ENCODE results near the gene OPN5.

Gene OPN5

GRCh38 chr6:47836046-47836445, 54.2 kb downstream of the OPN5 start:
- no peak overlapping the region for H2AFZ ChIP-seq (ENCODE audit: low read length)
- no peaks in the 10 kb centered on the region for H3K79me2 ChIP-seq (ENCODE audit: low read length)
- H3K4me2 ChIP-seq (ENCODE audit: low read depth, low read length), result no peak overlapping the region
- no peak overlapping the region for H3K4me3 ChIP-seq (ENCODE audit: low read length)
- H3K27ac ChIP-seq (ENCODE audit: low read length), result no peak overlapping the region
- H3K9me2 ChIP-seq (replicated peaks; ENCODE audit: insufficient read depth, low read length), result no peaks in the 10 kb centered on the region
- H3K27me3 ChIP-seq (replicated peaks; ENCODE audit: insufficient read depth, low read length), result no peaks in the 10 kb centered on the region
- H3K4me1 ChIP-seq (ENCODE audit: low read length), result no peaks in the 10 kb centered on the region
- no peak for TF ChIP-seq EZH2phosphoT487 (IDR thresholded peaks at IDR 0.05; ENCODE audit: low read length)
- TF ChIP-seq EZH2 (optimal IDR thresholded peaks at IDR 0.05; ENCODE audit: low read depth, low read length), result no peak
- no peak for TF ChIP-seq CTCF (IDR thresholded peaks at IDR 0.05; ENCODE audit: low read length)
- no peaks in the 10 kb centered on the region for H3F3A ChIP-seq (ENCODE audit: insufficient read depth, low read length)
- H4K20me1 ChIP-seq (ENCODE audit: insufficient read depth, low read length), result no peaks in the 10 kb centered on the region
- no peak overlapping the region for H3K9ac ChIP-seq (ENCODE audit: low read length)
- DNase-seq, result no peak
- no peaks in the 10 kb centered on the region for H3K36me3 ChIP-seq (replicated peaks; ENCODE audit: insufficient read depth, low read length)
- no peaks in the 10 kb centered on the region for H3K9me3 ChIP-seq (replicated peaks; ENCODE audit: insufficient read depth, low read length)

- no peak for DNase-seq
- H3K4me3 ChIP-seq (ENCODE audit: low read length), result no peak overlapping the region
These were observed 54.8 kb downstream of the OPN5 start for GRCh38 chr6:47836639-47837038.

GRCh38 chr6:47839645-47840044, 57.8 kb downstream of the OPN5 start:
- no peak overlapping the region for H3K4me2 ChIP-seq (ENCODE audit: low read depth, low read length)
- no peaks in the 10 kb centered on the region for H3K27me3 ChIP-seq (replicated peaks; ENCODE audit: insufficient read depth, low read length)
- DNase-seq, result no peak
- H4K20me1 ChIP-seq (ENCODE audit: insufficient read depth, low read length), result no peaks in the 10 kb centered on the region
- H3K79me2 ChIP-seq (ENCODE audit: low read length), result no peaks in the 10 kb centered on the region
- no peak overlapping the region for H3K27ac ChIP-seq (ENCODE audit: low read length)
- no peak overlapping the region for H3K4me3 ChIP-seq (ENCODE audit: low read length)
- no peaks in the 10 kb centered on the region for H3K9me2 ChIP-seq (replicated peaks; ENCODE audit: insufficient read depth, low read length)
- TF ChIP-seq EZH2 (optimal IDR thresholded peaks at IDR 0.05; ENCODE audit: low read depth, low read length) (no peak), CTCF (IDR thresholded peaks at IDR 0.05; ENCODE audit: low read length) (no peak), EZH2phosphoT487 (IDR thresholded peaks at IDR 0.05; ENCODE audit: low read length) (no peak)
- no peaks in the 10 kb centered on the region for H3F3A ChIP-seq (ENCODE audit: insufficient read depth, low read length)
- no peaks in the 10 kb centered on the region for H3K9me3 ChIP-seq (replicated peaks; ENCODE audit: insufficient read depth, low read length)
- no peaks in the 10 kb centered on the region for H3K4me1 ChIP-seq (ENCODE audit: low read length)
- H3K36me3 ChIP-seq (replicated peaks; ENCODE audit: insufficient read depth, low read length), result no peaks in the 10 kb centered on the region
- H2AFZ ChIP-seq (ENCODE audit: low read length), result no peak overlapping the region
- no peak overlapping the region for H3K9ac ChIP-seq (ENCODE audit: low read length)

More at GRCh38 chr6:47836639-47837038, 54.8 kb downstream of the OPN5 start:
- no peaks in the 10 kb centered on the region for H3K79me2 ChIP-seq (ENCODE audit: low read length)
- H2AFZ ChIP-seq (ENCODE audit: low read length), result no peak overlapping the region
- H3K27me3 ChIP-seq (replicated peaks; ENCODE audit: insufficient read depth, low read length), result no peaks in the 10 kb centered on the region
- TF ChIP-seq EZH2phosphoT487 (IDR thresholded peaks at IDR 0.05; ENCODE audit: low read length) (no peak), EZH2 (optimal IDR thresholded peaks at IDR 0.05; ENCODE audit: low read depth, low read length) (no peak), CTCF (IDR thresholded peaks at IDR 0.05; ENCODE audit: low read length) (no peak)
- H3K9ac ChIP-seq (ENCODE audit: low read length), result no peak overlapping the region
- H3K4me1 ChIP-seq (ENCODE audit: low read length), result no peaks in the 10 kb centered on the region
- no peaks in the 10 kb centered on the region for H3K9me3 ChIP-seq (replicated peaks; ENCODE audit: insufficient read depth, low read length)
- no peak overlapping the region for H3K27ac ChIP-seq (ENCODE audit: low read length)
- no peaks in the 10 kb centered on the region for H4K20me1 ChIP-seq (ENCODE audit: insufficient read depth, low read length)
- no peaks in the 10 kb centered on the region for H3F3A ChIP-seq (ENCODE audit: insufficient read depth, low read length)
- no peak overlapping the region for H3K4me2 ChIP-seq (ENCODE audit: low read depth, low read length)
- no peaks in the 10 kb centered on the region for H3K9me2 ChIP-seq (replicated peaks; ENCODE audit: insufficient read depth, low read length)
- H3K36me3 ChIP-seq (replicated peaks; ENCODE audit: insufficient read depth, low read length), result no peaks in the 10 kb centered on the region

Measured in MM.1S (cell line).